Gastroesophageal sphincter (tissue), 3 donors: ENCODE measurements around the gene SSMEM1.

Source experiments
- CTCF ChIP-seq, 4 experiments: fragments of 200-600 bp in 2 of 4; fragments of 450-650 bp in 2 of 4; sonication (generic) in 1 of 4; IDR thresholded peaks; one replicate each; pipeline ENCODE4 v1.5.1; 2017 to 2019; ENCODE audit warnings: antibody characterized with exemption in 4 of 4, mild to moderate bottlenecking in 2 of 4, moderate library complexity in 2 of 4
- POLR2A ChIP-seq, 2 donors: fragments of 450-650 bp; IDR thresholded peaks; one replicate each; pipeline ENCODE4 v1.6.1; 2017; ENCODE audit warnings: antibody characterized with exemption in 2 of 2, mild to moderate bottlenecking in 2 of 2, moderate library complexity in 1 of 2

- TF ChIP-seq POLR2A (IDR thresholded peaks at IDR 0.05) (no peak), CTCF (IDR thresholded peaks at IDR 0.05) (no peak)
These were observed 26.9 kb upstream of the SSMEM1 start for GRCh38 chr7:130180571-130181262.
